Activated T-helper 17 cell treated with anti-CD3 and anti-CD28 coated beads, Interleukin-2, amount 50 U/mL, for 72 hours (primary cell): ENCODE data around the gene RHNO1. TPM values are rescaled to one million over a fixed set of nuclear protein-coding genes. Genes with fewer than 3 reads are reported as not detected.

Experiments used
- ATAC-seq: fragments of 150-1000 bp; cut with Tn5 transposase; replicated peaks from 2 replicates; pipeline ENCODE4 v1.10.0; 2021; ENCODE audit warnings: mild to moderate bottlenecking, moderate library complexity
- H3K27ac Mint-ChIP-seq: one replicate; pipeline ENCODE4 v1.8.0; 2022; ENCODE audit warnings: mixed read lengths
- H3K27me3 Mint-ChIP-seq: one replicate; pipeline ENCODE4 v1.8.0; 2022; ENCODE audit warnings: mixed read lengths
- H3K36me3 Mint-ChIP-seq: one replicate; pipeline ENCODE4 v1.8.0; 2022; ENCODE audit warnings: low read depth, mild to moderate bottlenecking, mixed read lengths
- H3K4me1 Mint-ChIP-seq: one replicate; pipeline ENCODE4 v1.8.0; 2022; ENCODE audit warnings: mixed read lengths
- H3K4me3 Mint-ChIP-seq: one replicate; pipeline ENCODE4 v1.8.0; 2022; ENCODE audit warnings: mild to moderate bottlenecking, mixed read lengths
- H3K9me3 Mint-ChIP-seq: one replicate; pipeline ENCODE4 v1.8.0; 2022; ENCODE audit warnings: mixed read lengths
- total RNA-seq, 2 donors: library from RNA; stranded (reverse); gene quantifications; one replicate each; pipeline ENCODE4 v1.2.3, GENCODE V29; 2022

RHNO1 gene
- total RNA-seq, 2 donors from 2014 or later, result 39.4 to 52.3 TPM

GRCh38 chr12:2902272-2902880 is 25.4 kb downstream of the RHNO1 start:
- Mint-ChIP-seq H3K4me3 (no peak overlapping the region), H3K27me3 (no peaks in the 10 kb centered on the region), H3K9me3 (no peaks in the 10 kb centered on the region), H3K36me3 (no peaks in the 10 kb centered on the region), H3K27ac (no peak overlapping the region), H3K4me1 (no peaks in the 10 kb centered on the region)
- ATAC-seq, result no peak

- no peaks in the 10 kb centered on the region for H3K9me3 Mint-ChIP-seq
- no peaks in the 10 kb centered on the region for H3K36me3 Mint-ChIP-seq
- H3K4me1 Mint-ChIP-seq, result no peaks in the 10 kb centered on the region
- no peak for ATAC-seq
- H3K27ac Mint-ChIP-seq, result no peak overlapping the region
- no peak overlapping the region for H3K4me3 Mint-ChIP-seq
- H3K27me3 Mint-ChIP-seq, result no peaks in the 10 kb centered on the region
These were observed 27.2 kb downstream of the RHNO1 start for GRCh38 chr12:2904260-2904659.

GRCh38 chr12:2912216-2912575 is 35.2 kb downstream of the RHNO1 start:
- Mint-ChIP-seq H3K36me3 (peaks cover 27% of the 10 kb centered on the region), H3K9me3 (no peaks in the 10 kb centered on the region), H3K27ac (no peak overlapping the region), H3K4me1 (no peaks in the 10 kb centered on the region), H3K27me3 (no peaks in the 10 kb centered on the region), H3K4me3 (no peak overlapping the region)
- ATAC-seq, result no peak

GRCh38 chr12:2919249-2919648 is 42.2 kb downstream of the RHNO1 start:
- no peak for ATAC-seq
- H3K27me3 Mint-ChIP-seq, result no peaks in the 10 kb centered on the region

GRCh38 chr12:2922329-2922728 is 45.3 kb downstream of the RHNO1 start:
- no peaks in the 10 kb centered on the region for H3K4me1 Mint-ChIP-seq
- ATAC-seq, result peak; percentile 36
- H3K4me3 Mint-ChIP-seq, result no peak overlapping the region
- H3K27ac Mint-ChIP-seq, result no peak overlapping the region
- H3K36me3 Mint-ChIP-seq, result peaks cover 49% of the 10 kb centered on the region
- no peaks in the 10 kb centered on the region for H3K27me3 Mint-ChIP-seq
- H3K9me3 Mint-ChIP-seq, result no peaks in the 10 kb centered on the region

More at GRCh38 chr12:2919249-2919648, 42.2 kb downstream of the RHNO1 start:
- H3K4me3 Mint-ChIP-seq, result no peak overlapping the region
- no peaks in the 10 kb centered on the region for H3K4me1 Mint-ChIP-seq
- H3K27ac Mint-ChIP-seq, result no peak overlapping the region
- no peaks in the 10 kb centered on the region for H3K9me3 Mint-ChIP-seq
- peaks cover 53% of the 10 kb centered on the region for H3K36me3 Mint-ChIP-seq

- Mint-ChIP-seq H3K27ac (no peak overlapping the region), H3K9me3 (no peaks in the 10 kb centered on the region), H3K27me3 (no peaks in the 10 kb centered on the region), H3K36me3 (peaks cover 56% of the 10 kb centered on the region), H3K4me1 (no peaks in the 10 kb centered on the region), H3K4me3 (no peak overlapping the region)
- ATAC-seq, result no peak
These were observed 46.0 kb downstream of the RHNO1 start for GRCh38 chr12:2923057-2923456.

- no peak for ATAC-seq
- Mint-ChIP-seq H3K4me3 (no peak overlapping the region), H3K27ac (no peak overlapping the region), H3K27me3 (no peaks in the 10 kb centered on the region), H3K36me3 (peaks cover 58% of the 10 kb centered on the region), H3K4me1 (no peaks in the 10 kb centered on the region), H3K9me3 (no peaks in the 10 kb centered on the region)
These were observed 47.0 kb downstream of the RHNO1 start for GRCh38 chr12:2924019-2924418.

GRCh38 chr12:2925322-2925995 is 48.4 kb downstream of the RHNO1 start:
- Mint-ChIP-seq H3K4me1 (no peaks in the 10 kb centered on the region), H3K27ac (no peak overlapping the region), H3K36me3 (peaks cover 64% of the 10 kb centered on the region), H3K9me3 (no peaks in the 10 kb centered on the region), H3K27me3 (no peaks in the 10 kb centered on the region), H3K4me3 (no peak overlapping the region)
- ATAC-seq, result peak; percentile 93

- Mint-ChIP-seq H3K9me3 (no peaks in the 10 kb centered on the region), H3K4me3 (no peak overlapping the region), H3K27ac (no peak overlapping the region), H3K36me3 (peaks cover 71% of the 10 kb centered on the region), H3K4me1 (no peaks in the 10 kb centered on the region), H3K27me3 (no peaks in the 10 kb centered on the region)
- no peak for ATAC-seq
These were observed 53.8 kb downstream of the RHNO1 start for GRCh38 chr12:2930865-2931264.

- Mint-ChIP-seq H3K4me3 (no peak overlapping the region), H3K36me3 (peaks cover 68% of the 10 kb centered on the region), H3K27ac (no peak overlapping the region), H3K4me1 (no peaks in the 10 kb centered on the region), H3K27me3 (no peaks in the 10 kb centered on the region), H3K9me3 (no peaks in the 10 kb centered on the region)
- ATAC-seq, result no peak
These were observed 56.6 kb downstream of the RHNO1 start for GRCh38 chr12:2933586-2933985.

- H3K36me3 Mint-ChIP-seq, result peaks cover 75% of the 10 kb centered on the region
These were observed 57.3 kb downstream of the RHNO1 start for GRCh38 chr12:2934371-2934770.

GRCh38 chr12:2936301-2936700 is 59.3 kb downstream of the RHNO1 start:
- H3K27ac Mint-ChIP-seq, result no peak overlapping the region
- no peaks in the 10 kb centered on the region for H3K27me3 Mint-ChIP-seq
- H3K9me3 Mint-ChIP-seq, result no peaks in the 10 kb centered on the region
- ATAC-seq, result no peak
- H3K36me3 Mint-ChIP-seq, result peaks cover 69% of the 10 kb centered on the region
- H3K4me1 Mint-ChIP-seq, result no peaks in the 10 kb centered on the region
- no peak overlapping the region for H3K4me3 Mint-ChIP-seq

More at GRCh38 chr12:2934371-2934770, 57.3 kb downstream of the RHNO1 start:
- H3K4me3 Mint-ChIP-seq, result no peak overlapping the region
- peak overlapping the region; percentile 1 for H3K27ac Mint-ChIP-seq
- no peak for ATAC-seq
- H3K4me1 Mint-ChIP-seq, result no peaks in the 10 kb centered on the region
- no peaks in the 10 kb centered on the region for H3K9me3 Mint-ChIP-seq
- H3K27me3 Mint-ChIP-seq, result no peaks in the 10 kb centered on the region

- Mint-ChIP-seq H3K4me3 (no peak overlapping the region), H3K36me3 (peaks cover 62% of the 10 kb centered on the region), H3K27me3 (no peaks in the 10 kb centered on the region), H3K4me1 (no peaks in the 10 kb centered on the region), H3K9me3 (no peaks in the 10 kb centered on the region), H3K27ac (no peak overlapping the region)
- no peak for ATAC-seq
These were observed 60.5 kb downstream of the RHNO1 start for GRCh38 chr12:2937500-2937899.
